GM21786 (cell line): ENCODE data around the gene EZH1.
"Not testable (repeated sequence)": the region's sequence is repeated elsewhere in the genome, so short reads cannot be mapped to it uniquely, and the experiment has no call there.

Experiments
- ATAC-seq: cut with Tn5 transposase; IDR thresholded peaks from one replicate; pipeline ENCODE4 v1.9.1; 2021; ENCODE audit not compliant: unreplicated experiment

Gene EZH1

DNA sequence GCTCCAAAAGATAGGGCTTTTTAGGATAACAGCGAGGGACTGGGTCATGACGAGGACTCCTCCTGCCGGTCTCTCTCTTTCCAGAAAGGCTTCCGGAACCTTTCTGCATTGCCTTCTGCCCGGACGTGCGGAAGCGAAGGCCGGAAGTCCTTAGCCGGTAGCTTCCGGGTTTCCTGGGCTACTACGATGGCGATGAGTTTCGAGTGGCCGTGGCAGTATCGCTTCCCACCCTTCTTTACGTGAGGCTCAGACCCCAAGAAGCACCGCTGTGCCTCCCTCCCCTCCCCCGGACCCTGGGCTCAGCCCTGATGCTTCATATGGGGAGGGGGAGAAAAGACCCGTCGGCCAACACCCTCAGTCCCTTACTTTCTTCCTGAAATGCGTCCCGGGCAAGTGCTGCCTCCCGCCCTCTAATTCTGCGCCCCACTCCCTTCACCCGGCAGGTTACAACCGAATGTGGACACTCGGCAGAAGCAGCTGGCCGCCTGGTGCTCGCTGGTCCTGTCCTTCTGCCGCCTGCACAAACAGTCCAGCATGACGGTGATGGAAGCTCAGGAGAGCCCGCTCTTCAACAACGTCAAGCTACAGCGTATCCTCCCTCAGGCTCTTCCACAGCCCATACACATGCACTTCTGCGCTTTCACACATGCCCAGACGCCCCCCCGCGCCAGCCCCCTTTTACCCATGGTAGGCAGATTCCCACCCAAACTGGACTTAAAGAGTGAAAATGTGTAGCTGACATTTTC is 28.6 kb upstream of the EZH1 start, which contains the start of gene VPS25:
Gene VPS25, plus strand, starts transcription at position 160 of the 746 bp plus-strand sequence. Its CDS starts 27 bp downstream, at position 187.
- ATAC-seq, result no peak

DNA sequence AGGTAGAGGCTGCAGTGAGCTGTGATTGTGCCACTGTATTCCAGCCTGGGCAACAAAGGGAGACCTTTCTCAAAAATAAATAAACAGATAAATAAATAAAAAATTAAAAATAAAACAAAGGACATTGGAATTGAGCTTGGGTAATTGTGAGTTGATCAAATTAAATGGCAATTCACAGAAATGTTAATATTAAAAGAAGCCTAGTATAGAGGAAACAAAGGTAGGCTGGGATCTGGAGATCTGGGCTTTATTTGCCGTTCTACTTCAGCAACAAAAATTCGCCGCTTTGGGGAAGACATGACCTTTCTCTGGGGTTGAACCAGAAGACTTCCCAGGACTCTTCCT is 28.1 kb upstream of the EZH1 start:
- no peak for ATAC-seq

GRCh38 chr17:42769964-42770363 is 25.1 kb upstream of the EZH1 start:
- ATAC-seq, result not testable (repeated sequence)

GRCh38 chr17:42768006-42768405 is 23.2 kb upstream of the EZH1 start:
- ATAC-seq, result not testable (repeated sequence)

GRCh38 chr17:42767512-42767911 is 22.7 kb upstream of the EZH1 start:
- no peak for ATAC-seq

DNA sequence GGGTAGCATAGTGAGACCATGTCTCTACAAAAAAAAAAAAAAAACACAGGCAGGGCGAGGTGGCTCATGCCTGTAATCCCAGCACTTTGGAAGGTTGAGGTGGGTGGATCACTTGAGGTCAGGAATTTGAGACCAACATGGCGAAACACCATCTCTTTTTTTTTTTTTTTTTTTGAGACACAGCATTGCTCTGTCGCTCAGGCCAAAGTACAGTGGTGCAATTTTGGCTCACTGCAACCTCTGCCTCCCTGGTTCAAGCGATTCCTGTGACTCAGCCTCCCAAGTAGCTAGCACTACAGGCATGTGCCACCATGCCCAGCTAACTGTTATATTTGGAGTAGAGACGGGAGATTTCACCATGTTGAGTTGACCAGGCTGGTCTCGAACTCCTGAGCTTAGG is 21.3 kb upstream of the EZH1 start:
- no peak for ATAC-seq

DNA sequence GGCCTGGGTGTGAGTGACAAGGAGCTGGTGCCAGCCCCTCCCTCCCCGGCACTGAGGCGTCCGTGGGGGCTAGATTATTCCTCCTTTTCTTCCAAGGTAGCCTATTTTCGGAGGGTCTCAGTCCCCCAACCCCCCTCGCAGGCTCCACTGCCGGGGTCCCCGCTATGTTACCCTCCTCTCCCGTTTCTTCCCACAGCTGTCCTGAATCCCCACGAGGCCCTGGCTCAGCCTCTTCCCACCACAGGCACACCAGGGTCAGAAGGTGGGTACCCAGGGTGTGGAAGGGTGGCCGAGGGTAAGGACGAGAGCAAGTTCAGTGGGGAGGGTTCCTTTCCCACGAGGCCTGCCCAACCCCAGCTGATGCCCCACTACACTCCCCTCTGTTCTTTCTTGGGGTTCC is 16.8 kb upstream of the EZH1 start:
- ATAC-seq, result no peak

GRCh38 chr17:42760652-42761581 is 16.1 kb upstream of the EZH1 start, which contains the start of gene RAMP2:
TSS of gene RAMP2 (plus strand) at chr17:42761227. CDS start at chr17:42761262, 35 bp downstream.
- ATAC-seq, result no peak

DNA sequence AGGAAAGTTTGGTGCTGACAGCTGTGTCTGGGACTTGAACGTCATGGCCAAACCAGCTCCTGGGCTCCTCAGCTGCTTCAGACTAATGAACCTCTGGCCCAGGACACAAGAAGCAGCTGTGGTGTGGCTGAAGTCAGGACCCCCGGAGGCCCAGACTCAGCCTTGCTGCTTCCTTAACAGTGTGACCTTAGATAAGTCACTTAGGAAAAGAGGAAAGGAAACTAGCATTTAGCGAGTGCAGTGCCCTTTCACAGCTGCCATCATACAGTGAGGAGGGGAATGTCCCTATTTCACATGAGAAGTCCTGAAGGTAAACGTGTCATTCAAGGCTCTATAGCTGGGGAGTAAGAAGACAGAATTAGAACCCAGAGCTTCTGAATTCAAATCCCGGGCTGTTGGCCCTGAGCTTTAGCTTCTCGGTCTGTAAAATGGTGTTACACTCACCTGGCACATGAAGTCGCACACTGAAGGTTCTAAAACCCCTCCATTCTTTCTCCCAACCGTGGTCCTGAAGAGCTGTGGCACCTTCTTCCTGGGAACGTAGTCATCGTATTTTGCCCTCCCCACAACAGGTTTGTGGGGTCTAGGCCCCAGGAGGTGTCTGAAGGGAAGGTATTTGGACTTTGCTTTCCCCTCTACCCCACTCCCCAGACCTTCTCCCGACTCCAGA is 15.3 kb upstream of the EZH1 start:
- ATAC-seq, result no peak

DNA sequence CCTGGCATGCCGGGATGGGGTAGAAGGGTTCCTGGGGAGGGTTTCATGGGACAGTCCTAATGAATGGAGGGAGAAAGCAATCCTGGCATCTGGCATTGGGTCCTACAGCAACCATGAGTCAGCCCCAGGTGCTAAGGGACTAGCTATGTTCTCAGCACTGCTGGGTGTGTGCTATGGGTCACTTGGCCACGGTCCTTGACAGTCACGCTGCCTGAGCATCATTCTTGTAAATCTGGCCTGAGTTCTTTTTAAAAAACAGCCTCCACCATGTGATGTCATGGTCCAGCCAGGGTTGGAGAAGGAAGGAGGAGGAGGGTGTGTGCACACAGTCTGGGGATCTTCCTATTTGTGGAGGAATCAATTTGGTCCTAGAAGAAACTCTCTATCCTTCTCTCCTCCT is 9.9 kb upstream of the EZH1 start:
- no peak for ATAC-seq

- no peak for ATAC-seq
Measured at GRCh38 chr17:42751628-42752027, 6.8 kb upstream of the EZH1 start.

DNA sequence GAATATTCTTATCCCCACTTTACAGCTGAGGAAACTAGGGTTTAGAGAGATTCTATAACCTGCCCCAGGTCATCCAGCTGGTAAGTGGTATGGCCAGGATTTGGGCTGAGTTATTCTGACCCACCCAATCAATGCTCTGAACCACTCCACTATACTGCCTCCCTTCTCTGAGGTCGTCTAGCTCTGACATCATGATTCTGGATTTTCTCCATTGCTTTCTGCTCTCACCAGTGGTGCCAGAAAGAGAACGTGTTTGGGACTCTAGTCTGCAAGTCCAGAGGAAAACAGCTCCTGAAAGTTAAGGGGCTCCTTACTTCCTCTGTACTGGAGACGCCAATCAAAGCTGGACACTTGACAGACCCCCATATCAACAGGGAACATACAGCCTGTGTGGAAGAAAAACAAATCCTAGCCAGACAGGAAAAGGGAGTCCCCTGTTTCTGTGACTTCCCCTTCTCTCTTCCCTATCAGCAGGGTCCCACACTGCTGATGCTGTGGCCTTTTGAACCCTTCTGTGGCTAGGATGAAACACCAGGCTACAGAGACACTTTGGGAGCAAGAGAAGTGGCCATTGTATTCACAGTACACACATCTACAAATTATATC is 6.0 kb upstream of the EZH1 start:
- no peak for ATAC-seq

DNA sequence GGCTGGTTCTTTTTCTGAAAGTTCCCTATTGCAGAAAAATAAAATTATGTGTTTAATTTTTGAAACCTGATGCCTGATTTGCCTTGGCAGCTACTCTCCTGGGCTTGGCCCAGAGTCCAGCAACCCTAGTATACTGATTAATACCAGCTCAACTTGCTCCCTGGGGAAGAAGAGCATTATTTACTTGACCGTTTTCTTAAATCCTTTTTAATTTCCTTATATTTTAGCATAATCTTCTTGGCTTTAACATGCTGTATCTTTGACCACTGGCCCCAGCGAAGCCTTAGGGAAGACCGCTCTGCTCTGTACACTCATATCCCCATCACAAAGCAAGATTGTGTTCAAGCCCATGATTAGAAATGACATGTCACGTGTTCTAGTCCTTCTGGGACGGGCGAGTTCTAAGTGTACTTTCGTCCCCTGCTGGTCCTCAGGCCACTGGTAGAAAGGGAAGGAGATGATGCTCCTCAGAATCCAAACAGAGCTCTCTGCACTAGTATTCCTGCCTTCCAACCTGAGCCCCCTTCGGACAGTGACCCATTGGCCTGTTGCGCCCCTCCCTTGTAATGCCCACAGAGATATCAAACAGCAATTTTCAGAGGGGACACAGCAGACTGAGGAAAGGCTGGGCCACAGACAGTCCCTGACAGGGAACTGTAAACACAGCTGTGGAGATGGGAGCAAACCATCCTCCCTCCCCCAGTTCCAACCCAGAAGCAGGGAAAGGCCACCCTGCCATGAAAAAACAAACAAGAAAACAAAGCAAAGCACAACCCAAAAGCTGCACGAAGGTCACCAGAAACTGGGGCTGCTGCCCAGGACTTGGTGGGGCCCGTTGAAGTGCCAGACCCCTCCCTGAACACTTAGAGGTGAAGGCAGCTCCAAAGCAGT is 4.3 kb upstream of the EZH1 start:
- no peak for ATAC-seq

GRCh38 chr17:42748202-42748907 is 3.5 kb upstream of the EZH1 start:
- ATAC-seq, result no peak

DNA sequence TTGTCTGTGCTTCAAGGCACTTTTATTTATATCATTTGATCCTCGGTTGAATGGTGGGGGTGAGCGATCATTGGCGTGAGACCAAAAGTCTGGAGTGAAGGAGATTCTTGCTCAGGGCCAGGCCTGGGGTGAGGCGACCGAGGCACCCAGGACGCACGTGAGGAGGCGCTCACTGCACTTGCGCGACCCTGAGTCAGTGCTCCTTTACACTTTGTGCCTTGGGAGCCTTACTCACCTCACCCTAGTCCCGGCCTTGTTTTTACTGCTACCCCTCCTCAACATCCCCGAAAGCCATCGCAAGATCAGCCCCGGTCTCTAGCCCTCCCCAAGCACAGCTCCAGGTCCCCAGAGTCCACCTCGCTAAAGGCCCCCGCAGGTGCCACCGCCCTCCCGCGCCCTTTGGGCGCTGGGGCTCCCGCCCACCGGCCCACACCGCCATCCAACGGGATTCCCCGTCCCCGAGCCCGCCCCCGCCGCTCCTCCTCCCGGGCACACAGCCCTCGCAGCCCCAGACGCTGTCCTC is 496 bp downstream of the EZH1 start:
- peak; percentile 43 for ATAC-seq

- no peak for ATAC-seq
Measured at GRCh38 chr17:42743595-42744282, 1.1 kb downstream of the EZH1 start.

DNA sequence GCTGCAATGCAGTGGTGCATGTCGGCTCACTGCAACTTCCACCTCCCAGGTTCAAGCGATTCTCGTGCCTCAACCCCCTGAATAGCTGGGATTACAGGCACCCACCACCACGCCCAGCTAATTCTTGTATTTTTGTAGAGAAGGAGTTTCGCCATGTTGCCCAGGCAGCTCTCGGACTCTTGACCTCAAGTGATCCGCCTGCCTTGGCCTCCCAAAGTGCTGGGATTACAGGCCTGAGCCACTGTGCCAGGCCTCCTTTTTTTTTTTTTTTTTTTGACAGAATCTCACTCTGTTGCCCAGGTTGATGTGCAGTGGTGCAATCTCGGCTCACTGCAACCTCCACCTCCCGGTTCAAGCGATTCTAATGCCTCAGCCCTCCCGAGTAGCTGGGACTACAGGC is 1.9 kb downstream of the EZH1 start:
- not testable (repeated sequence) for ATAC-seq

GRCh38 chr17:42740699-42741098 is 4.1 kb downstream of the EZH1 start:
- ATAC-seq, result no peak

DNA sequence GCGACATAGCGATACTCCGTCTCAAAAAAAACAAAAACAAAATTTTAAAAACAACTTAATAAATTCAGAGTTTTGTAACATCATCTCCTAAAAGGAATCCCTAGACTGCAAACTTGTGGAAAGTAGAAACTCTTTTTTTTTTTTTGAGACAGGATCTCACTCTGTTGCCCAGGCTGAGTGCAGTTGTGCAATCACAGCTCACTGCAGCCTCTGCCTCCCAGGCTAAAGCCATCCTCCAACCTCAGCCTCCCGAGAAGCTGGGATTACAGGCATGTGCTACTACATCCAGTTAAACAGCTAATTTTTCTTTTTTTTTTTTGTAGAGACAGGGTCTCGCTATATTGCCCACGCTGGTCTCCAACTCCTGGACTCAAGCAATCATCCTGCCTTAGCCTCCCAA is 19.7 kb downstream of the EZH1 start:
- ATAC-seq, result no peak
